HuH-7.5 (cell line): Measurements from ENCODE around the gene SERTAD2.

ENCODE experiments used
- DNase-seq: peaks from one replicate; pipeline ENCODE4 v3.0.0; 2011; ENCODE audit warnings: low spot score

Gene SERTAD2

DNA sequence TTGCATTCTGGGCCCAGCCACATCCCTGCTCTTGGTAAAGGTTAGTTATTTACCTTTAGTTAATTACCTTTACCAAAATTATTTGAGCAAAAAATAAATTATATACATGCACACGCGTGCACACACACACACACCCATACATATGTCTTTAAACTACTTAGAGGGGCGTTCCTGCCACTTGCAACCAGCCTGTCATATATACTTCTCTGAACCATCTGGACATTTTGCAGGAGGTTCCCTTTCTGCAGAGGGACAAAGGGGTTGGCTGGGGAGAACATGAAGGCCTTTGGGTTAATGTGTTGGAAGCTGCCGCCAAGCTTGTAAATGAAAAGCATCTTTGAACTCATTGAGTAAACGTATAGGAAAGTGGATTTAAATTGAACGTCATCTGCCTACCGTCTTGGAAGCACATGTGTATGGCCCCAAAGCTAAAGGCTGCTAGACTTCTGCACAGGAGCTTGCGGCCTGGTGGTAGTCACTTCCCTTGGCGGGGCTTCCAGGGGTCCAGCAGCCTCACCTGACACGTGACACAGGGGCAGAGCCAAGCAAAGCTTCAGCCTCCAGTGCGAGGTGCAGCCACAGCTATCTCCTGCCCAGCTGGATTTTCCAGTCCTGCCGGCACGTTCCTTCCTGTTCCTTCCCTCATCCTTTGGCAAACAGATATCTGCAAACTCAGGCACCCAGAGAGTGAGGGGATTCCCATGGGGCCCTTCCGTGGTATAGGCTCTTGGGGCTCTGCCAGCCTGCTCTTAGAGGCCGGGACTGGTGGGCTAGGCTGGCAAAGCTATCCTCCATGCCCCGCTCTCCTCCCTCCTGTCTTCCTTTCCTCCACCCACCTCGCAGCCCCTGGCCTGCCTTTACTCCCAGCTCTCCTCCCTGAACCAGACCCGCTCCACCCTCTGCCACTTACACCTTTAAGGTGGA lies 46.1 kb downstream of the SERTAD2 start:
- DNase-seq: no peak

DNA sequence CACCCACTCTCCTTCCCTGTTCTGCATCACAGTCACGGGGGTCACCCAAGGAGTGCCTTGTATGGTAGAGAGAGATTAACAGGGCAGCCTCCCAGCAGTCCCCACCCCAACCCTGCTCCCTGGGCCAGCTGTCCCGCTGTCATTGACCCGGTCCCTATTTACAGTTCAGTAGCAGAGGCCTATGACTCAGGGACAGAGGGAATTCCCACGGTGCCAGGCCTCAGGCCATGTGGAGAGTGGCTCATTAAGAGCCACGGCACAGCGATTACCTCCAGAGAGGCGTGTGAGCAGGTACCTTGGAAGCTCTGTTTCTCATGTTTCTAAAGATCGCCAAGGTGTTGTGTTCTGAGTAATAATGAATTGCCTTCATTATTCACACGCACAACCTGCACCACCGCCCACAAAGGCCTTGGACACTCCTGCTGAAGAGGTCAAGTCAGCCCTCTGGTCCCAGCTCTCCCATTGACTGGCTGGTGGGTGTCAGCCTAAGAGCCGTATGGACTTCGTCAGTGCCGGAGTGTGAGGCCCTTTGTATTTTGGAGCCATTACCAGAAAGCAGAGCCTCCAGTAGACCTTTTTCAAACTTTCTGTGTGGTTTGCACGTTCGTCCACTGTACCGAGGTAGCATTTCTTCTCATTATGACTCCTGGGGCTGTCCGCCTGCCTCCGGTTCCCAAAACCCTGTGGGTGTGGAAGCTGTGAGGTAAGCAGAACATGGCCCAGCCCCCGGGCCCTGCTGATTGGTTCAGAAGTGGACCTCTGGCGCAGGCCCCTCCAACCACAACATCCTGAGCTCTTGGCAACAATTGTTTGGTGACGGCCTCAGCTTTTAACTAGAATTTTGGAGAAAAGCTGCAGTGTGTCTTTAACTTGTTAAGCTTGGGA lies 47.0 kb downstream of the SERTAD2 start:
- peak; percentile 59 for DNase-seq

DNA sequence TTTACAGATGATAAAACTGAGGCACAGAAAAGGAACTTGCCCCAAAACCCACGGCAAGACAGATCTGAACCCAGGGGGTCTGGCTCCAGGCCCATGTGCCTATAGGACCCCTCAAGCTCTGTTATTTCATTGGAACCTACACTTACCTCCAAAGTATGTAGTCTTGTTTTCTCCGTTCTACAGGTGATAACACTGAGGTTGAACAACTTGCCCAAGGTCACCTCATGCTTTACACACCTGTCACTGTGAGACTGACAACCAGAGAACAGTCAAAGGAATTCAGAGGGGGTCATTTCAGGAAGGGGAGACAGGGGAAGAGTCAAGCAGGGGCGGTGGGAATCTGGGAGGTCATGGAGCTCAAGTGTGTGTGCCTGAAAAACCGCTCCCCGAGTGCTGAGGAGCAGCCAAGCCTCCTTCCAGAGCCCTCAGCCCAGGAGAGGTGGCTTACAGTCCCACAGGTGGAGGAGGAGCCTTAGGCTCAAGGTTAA lies 47.7 kb downstream of the SERTAD2 start:
- no peak for DNase-seq

DNA sequence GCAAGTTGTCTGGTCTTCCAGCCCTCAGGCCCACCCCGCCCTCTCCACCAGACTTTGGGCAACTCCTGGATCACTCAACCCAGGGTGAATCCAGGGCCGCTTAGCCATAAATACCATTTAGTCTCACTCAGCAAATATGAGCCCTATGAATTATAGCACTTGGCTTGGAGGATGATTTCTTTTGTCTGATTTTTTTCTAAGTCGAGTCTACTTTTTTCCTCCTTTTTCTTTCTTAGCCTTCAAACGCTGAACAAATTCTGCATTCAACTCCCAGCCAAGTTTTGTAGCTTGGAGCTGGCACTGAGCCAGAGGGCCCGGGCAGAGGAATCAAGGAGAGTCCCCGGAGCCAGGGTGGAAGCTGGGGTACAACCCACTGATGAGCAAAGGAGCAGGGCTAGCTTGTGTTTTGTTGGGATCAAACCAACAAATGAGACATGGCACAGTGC lies 48.7 kb downstream of the SERTAD2 start:
- DNase-seq: no peak

DNA sequence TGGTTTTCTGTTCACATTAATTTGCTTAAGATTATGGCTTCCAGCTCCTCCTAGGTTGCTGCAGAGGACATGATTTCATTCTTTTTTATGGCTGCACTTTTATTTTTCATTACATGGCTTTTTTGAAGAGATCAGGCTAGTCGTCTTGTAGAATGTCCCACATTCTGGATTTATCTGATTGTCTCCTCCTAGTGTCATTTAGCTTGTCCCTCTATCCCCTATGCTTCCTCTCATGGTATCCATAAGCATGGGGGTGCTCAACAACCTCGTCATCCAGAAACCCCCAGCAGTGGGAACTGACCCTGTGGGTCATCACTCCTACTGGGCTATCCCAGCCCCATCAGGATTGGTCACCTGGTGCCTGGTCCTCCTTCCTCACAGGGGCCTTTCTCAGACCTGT lies 49.6 kb downstream of the SERTAD2 start:
- no peak for DNase-seq

DNA sequence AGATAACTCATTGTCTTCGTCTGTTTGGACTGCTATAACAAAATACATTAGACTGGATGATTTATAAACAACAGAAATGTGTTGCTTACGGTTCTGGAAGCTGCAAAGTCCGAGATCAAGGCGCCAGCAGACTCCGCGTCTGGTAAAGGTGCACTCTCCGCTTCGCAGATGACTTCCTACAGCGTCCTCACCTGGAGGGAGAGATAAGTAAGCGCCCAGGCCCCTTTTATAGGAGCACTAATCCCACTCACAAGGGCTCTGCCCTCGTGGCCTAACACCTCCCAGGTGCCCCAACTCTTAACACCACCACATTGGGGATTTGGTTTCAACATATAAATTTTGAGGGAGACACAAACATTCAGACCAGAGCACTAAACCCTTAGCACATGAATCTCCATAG lies 51.3 kb downstream of the SERTAD2 start:
- DNase-seq: no peak

DNA sequence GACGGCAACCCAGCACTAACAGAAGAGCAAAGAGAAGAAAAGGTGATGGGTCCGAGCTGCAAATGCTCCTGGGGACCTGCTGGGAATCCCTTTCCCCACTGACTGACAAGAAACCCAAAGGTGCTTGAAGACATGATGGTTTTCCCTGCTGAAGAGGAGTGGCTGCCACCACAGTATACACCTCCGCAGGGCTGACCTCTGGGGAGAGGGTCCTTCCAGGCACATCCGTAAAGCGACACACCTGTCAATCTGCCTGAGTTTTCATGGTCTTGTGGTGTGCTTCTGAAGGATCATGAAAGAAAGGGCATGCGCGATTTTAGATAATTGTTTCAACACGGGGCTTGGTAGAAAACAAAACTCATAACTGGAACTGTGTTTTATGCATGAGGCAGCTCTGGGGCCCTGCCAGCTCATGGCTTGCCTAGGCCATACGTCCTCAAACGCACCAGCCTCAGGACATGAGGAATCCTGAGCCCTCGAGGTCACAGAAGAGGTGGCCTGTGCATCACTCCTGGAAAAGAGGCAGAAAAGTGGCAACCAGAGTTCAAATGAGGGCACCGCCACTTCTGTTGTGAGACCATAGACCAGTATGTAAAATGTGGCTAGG lies 51.8 kb downstream of the SERTAD2 start:
- DNase-seq: no peak

DNA sequence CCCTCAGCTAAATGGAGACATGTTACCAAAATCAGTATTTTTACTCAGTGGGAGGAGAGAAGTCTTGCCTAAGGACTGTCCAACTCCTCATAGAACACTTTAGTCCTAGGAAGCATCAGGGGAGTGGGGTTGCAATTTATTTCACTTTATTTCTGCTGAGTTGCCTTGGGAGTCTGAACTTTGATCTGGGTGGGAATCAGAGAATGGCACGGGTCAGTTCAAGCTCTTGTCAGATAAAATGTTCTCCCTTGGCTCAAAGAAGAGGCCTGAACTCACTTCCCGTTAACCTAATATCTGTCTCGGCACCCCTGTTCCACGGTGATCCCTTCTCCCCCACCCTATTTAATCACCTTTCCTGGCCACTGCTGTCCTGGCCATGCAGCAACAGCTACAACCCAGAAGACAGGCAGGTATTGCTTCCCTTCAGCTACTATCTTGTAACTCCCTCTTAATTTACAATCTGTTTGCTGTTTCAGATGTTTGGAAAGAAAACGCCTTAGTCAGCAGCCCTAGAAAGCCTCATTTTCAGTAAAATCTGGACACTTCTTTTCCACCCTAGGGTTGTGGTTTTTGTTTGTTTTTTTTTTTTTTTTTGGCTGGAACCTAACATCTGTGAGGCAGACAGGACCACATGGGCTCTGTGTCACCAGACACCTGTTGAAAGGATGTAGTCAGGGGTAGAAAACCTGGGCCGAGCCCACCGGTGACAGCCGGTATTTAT lies 52.5 kb downstream of the SERTAD2 start:
- no peak for DNase-seq

DNA sequence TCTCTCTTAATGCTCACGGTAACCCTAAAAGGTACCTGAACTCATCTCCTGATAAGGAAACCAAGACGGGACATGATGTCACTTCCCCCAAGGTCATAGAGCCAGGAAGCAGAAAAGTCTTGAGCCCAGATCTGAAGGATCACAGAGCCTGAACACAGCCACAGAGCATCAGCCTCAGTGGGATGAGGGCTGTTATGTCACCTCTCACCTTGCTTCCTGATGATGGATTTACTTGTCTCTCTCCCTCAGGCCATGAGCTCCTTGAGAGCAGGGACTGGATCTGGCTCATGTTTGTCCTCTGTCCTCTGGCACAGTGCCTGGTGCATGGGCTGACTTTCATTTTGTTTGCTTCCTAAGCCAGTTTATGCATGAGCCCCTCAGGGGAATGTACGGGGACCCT lies 54.2 kb downstream of the SERTAD2 start:
- DNase-seq: no peak

DNA sequence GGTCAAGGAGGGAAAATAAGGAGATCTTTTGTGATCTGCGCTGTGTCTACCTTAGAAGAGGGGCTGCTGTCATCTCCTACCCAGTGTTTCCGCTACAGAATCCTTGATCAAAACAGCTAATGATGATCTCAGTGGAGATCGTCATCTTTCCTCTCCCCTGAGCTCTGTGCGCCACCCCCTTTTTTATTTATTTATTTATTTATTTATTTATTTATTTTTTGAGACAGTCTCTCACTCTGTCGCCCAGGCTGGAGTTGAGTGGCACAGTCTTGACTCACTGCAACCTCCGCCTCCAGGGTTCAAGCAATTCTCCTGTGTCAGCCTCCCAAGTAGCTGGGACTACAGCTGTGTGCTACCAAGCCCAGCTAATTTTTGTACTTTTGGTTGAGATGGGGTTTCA lies 55.5 kb downstream of the SERTAD2 start:
- no peak for DNase-seq

DNA sequence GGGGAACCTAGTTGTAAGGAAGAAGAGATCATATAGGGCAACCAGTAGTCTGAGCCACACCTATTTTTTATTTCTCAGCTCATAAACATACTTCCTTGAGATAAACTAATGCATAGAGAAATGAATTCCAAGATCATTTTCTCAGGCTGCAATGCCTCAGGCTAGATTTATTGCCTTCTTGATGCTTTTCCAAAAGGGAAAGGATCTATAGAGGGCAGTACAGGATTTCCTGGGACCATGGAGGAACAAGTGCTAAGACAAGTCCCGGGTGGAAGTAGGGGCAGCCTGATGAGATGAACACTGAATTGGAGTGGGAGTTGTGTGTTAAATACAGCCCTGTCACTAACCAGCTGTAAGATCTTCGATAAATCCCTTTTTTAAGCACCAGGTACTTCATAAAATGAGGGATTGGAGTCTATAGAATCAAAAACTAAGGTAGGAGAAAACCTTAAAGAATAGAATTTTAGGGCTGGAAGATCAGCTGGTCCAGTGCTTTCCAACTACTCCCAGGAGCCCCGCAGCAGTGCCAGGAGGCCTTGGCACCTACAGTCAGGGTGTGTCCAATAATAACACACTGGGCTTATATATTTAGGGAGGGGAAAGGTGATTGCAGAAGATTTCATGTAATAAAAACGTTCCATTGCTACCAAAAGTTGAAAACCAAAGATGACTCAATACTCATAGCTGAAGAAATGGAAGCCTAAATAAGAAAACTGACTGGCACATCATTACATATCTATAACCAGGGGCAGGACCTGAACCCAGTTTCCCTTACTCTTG lies 58.1 kb downstream of the SERTAD2 start:
- no peak for DNase-seq

DNA sequence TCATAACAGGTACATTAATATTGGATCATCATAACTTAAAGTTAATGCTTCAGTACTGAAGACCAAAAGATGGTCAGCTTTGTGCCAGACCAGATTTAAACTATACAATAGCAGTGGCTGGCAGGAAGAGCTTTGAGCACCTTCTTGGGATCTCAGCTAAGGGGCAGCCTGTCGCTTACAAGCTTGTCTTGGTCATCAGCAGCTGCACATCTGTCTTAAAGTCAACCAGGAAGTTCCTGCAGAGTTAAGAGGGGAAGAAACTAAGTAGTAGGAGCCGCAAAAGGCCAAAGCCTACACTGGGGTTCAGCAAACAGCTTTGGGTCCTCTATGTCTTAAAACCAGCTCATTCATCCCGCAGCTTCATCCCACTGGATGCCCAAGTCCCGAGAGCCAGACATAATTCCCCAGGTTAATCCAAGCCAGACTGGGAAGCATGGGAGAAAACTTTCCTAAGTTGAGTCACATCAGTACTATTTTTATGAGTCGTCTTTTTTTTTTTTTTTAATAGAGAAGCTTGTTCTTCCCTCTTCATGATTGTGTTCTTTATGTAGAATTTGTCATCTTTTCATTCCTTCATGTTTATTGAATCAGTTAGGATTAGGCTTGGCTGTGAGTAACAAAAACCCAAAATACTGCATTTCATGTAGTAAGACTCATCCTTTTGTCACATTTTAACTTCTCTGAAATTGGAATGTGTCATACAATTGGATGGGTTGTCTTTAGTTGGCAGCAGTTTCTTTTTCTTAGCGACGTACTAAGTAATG lies 59.3 kb downstream of the SERTAD2 start:
- DNase-seq: no peak

DNA sequence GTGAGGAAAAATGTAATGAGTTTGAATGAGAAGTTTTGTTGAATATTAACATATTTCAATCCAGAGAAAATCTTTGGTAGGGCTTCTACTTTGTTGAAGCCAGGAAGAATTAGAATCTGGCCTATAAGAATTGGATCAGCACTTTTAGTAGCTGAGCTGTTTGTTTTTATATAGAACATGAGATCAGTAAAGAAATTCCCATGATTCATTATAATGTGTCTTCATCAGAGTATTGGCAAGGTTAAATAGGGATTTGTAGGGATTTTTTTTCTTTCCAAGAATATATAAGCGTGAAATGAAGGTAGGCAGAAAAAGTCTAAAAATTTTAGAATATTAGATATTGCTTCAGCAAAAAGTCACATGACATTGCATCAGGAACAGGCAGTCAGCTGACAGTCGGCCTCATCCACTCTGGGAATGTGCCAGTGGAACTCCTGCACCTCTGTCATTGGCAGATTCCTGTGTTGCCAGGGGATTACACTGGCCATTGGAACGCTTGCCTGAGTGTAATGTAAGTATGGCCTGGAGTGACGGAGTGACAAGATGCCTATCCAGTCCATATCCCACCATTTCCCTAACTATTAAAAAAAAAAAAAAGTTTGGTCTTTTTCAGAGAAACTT lies 60.6 kb downstream of the SERTAD2 start:
- no peak for DNase-seq

DNA sequence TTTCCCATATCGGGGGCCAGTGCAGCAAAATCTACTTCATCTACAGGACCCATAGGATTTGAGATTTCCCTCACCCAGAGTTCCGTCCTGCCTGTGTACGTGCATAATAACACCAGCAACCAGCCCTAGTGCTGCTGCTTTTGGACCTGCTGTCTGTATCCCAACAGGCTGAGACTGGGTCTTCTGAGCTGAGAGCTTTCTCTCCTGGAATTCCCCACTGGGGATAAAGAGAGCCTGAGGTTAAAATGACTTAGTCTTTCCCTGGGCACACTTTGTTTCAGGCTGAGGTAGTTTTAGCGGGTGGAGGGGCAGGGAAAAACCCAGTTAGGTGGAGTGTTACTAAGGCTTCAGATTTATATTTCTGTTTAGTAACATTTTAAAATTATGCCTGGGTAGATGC lies 62.5 kb downstream of the SERTAD2 start:
- no peak for DNase-seq

DNA sequence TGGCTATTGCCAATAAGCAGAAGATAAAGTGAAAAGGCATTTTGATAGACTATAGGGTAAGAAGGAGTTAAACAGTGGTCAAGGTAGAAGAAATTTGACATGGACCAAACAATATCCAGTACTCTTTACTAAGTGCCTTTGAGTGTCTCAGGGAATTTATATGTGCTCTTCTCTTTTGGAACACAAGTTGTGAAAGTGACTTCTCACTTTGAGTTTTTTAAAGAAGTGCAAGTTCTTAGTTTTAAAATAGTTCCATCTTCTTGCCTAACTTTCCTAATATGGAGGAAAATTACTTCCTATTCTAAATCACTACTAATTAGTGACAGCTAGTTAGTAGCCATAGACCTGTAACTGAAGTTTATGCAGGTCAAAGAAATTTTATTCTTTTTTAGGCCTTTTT lies 66.2 kb downstream of the SERTAD2 start:
- DNase-seq: no peak

DNA sequence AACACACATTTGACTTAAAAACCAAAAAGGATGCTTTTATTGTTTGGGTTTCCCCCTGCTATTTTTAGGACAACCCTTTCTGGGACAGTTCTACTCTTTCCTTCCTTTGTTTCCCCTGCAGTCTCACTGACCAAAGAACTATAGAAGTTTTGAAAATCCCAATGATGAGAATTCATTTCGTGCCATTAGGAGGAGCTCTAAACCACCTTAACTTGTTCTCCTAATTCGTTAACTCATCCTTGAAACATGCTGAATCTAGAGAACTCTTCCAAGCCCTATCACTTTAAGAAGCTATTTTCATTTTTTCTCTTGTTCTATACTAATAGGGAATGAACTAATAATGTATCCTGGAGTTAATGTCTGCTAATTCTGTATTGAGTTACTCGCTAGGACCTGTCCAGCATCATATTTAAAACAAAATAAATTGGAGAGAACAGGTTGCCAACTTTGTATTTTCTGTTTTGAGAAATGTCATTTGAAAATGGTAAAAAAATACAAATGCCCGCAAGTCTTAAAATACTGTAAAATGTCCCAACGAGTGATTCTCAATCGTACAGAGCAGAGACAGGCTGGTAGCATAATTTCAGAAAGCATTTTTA lies 66.7 kb downstream of the SERTAD2 start:
- peak; percentile 20 for DNase-seq

DNA sequence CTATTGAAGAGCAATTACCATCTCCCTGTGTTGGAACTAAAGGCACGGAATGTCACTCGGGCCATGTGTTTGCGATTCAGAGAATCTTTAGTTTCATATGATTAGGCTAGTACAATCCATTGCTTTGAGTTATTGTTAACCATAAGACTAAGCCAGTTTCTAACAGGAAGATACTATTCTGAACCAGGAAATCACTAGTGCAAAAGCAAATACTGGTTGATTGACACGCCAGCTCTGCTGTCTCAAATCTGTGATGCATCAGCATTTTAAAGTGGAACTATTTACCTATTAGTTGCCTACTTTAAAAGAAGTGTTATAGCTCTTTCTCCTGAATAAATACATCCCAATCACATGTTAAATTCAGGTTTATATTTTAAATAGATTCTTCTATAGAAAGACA lies 67.7 kb downstream of the SERTAD2 start:
- no peak for DNase-seq

DNA sequence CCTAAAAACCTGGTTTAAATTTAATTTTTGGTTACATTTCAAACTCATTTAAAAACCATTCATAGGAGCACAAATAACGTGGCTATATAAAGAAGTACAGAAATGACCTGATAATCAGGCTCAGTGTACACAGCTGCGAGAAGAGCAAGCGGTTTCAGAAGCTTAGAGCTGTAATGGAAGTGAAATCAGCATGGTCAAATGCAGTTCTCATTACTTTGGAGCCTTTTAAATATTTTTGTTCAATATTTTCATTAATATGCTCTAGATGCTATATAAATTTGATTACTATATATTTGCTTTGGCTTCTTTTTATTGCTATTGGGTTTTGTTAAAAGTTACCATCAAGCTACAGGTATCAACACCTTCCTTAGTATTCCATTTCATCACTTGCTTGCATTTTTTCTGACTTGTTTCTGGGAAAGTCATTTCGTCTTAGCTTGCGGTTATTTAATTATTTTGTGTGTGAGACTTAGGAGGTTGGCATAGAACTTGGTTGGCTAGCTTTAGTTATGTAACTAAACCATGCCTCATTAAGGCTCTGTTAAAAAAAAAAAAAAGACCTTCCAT lies 70.9 kb downstream of the SERTAD2 start:
- DNase-seq: no peak
